ENCODE data around the gene CBY1. TPM values are rescaled to one million over a fixed set of nuclear protein-coding genes. Genes with fewer than 3 reads are reported as not detected.

Gene CBY1
- total RNA-seq, 1 experiment from 2014 or later, result 19.4 TPM

DNA sequence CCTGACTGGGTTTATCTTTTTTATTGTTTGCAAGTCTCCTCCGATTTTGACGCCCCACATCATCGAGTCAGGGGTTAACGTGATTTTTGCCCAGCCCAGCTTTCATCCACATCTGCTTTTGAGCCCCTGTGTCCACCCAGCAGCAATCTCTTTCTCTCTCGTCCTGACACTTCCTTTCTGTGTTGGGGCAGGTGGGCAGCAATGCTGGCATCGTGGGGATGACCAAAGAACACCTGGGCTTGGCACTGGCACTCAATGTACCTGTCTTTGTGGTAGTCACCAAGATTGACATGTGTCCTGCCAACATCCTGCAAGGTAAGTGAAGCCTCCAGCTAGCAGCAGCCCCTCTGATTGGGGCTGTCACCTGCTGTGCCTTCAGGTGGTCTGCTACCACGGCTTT is 65.1 kb downstream of the CBY1 start:
- DNase-seq (ENCODE audit: low read depth), result no peak

Other genes starting within 250 kb of the CBY1 start
- 0.22 and 1.1 TPM in 2 replicates for gene KCNJ4, start 201.4 kb upstream of the CBY1 start, total RNA-seq (2014; rRNA removed; shearing (Covaris generic))
- 58.5 and 83.7 TPM in 2 replicates for gene KDELR3, start 188.5 kb upstream of the CBY1 start, total RNA-seq (2014; rRNA removed; shearing (Covaris generic))
- 233 and 380 TPM in 2 replicates for gene DDX17, start 150.3 kb upstream of the CBY1 start, total RNA-seq (2014; rRNA removed; shearing (Covaris generic))
- 0.10 TPM in 1 of 2 replicates, not detected in the other for gene DMC1, start 86.5 kb upstream of the CBY1 start, total RNA-seq (2014; rRNA removed; shearing (Covaris generic))
- gene FAM227A, start 246 bp upstream of the CBY1 start, total RNA-seq (2014; rRNA removed; shearing (Covaris generic)), result 0.17 and 0.79 TPM in 2 replicates
- gene TOMM22, start 25.3 kb downstream of the CBY1 start, total RNA-seq (2014; rRNA removed; shearing (Covaris generic)), result 52.4 and 53.4 TPM in 2 replicates
- gene JOSD1, start 44.3 kb downstream of the CBY1 start, total RNA-seq (2014; rRNA removed; shearing (Covaris generic)), result 53.3 and 68.9 TPM in 2 replicates
- gene GTPBP1, start 49.3 kb downstream of the CBY1 start, total RNA-seq (2014; rRNA removed; shearing (Covaris generic)), result 22.1 and 37.5 TPM in 2 replicates
- 33.0 and 67.3 TPM in 2 replicates for gene SUN2, start 99.4 kb downstream of the CBY1 start, total RNA-seq (2014; rRNA removed; shearing (Covaris generic))
- gene DNAL4, start 137.5 kb downstream of the CBY1 start, total RNA-seq (2014; rRNA removed; shearing (Covaris generic)), result 6.9 and 13.2 TPM in 2 replicates
- gene NPTXR, start 187.4 kb downstream of the CBY1 start, total RNA-seq (2014; rRNA removed; shearing (Covaris generic)), result 0.76 and 1.9 TPM in 2 replicates
- gene CBX6, start 215.6 kb downstream of the CBY1 start, total RNA-seq (2014; rRNA removed; shearing (Covaris generic)), result 12.2 and 18.4 TPM in 2 replicates